ENCODE results near the gene CD22.

Gene CD22

GRCh38 chr19:35315883-35316282, 13.1 kb upstream of the CD22 start:
- no peak for DNase-seq

- no peak for DNase-seq
Observed at GRCh38 chr19:35316560-35316959, 12.4 kb upstream of the CD22 start.

- no peak for DNase-seq
Observed at GRCh38 chr19:35317464-35318043, 11.4 kb upstream of the CD22 start.

GRCh38 chr19:35318679-35319448, 10.1 kb upstream of the CD22 start:
- peak; percentile 42 for DNase-seq

GRCh38 chr19:35320065-35320713, 8.8 kb upstream of the CD22 start:
- no peak for DNase-seq

GRCh38 chr19:35321291-35321690, 7.7 kb upstream of the CD22 start:
- DNase-seq: no peak

GRCh38 chr19:35322014-35322413, 7.0 kb upstream of the CD22 start:
- DNase-seq: no peak

GRCh38 chr19:35327642-35328041, 1.3 kb upstream of the CD22 start:
- DNase-seq: no peak

- no peak for DNase-seq
Observed at GRCh38 chr19:35329323-35329722, 336 bp downstream of the CD22 start.

GRCh38 chr19:35330475-35330874, 1.5 kb downstream of the CD22 start:
- no peak for DNase-seq

- DNase-seq: no peak
Observed at GRCh38 chr19:35331551-35332214, 2.7 kb downstream of the CD22 start.

GRCh38 chr19:35332817-35333216, 3.8 kb downstream of the CD22 start:
- DNase-seq: no peak

GRCh38 chr19:35334144-35334753, 5.3 kb downstream of the CD22 start:
- DNase-seq: no peak

- no peak for DNase-seq
Observed at GRCh38 chr19:35336166-35336955, 7.4 kb downstream of the CD22 start.

- DNase-seq: no peak
Observed at GRCh38 chr19:35337097-35337983, 8.4 kb downstream of the CD22 start.

GRCh38 chr19:35337984-35338296, 9.0 kb downstream of the CD22 start:
- DNase-seq: no peak

GRCh38 chr19:35340431-35340830, 11.4 kb downstream of the CD22 start:
- no peak for DNase-seq

GRCh38 chr19:35341006-35341405, 12.0 kb downstream of the CD22 start:
- DNase-seq: no peak

- DNase-seq: no peak
Observed at GRCh38 chr19:35341565-35342225, 12.7 kb downstream of the CD22 start.

- DNase-seq: no peak
Observed at GRCh38 chr19:35342430-35342829, 13.4 kb downstream of the CD22 start.

GRCh38 chr19:35344511-35345031, 15.6 kb downstream of the CD22 start:
- DNase-seq: no peak

Measured in fibroblast of skin of right biceps (primary cell).